B cell (primary cell): ENCODE results near the gene MAN1A2. TPM values are rescaled to one million over a fixed set of nuclear protein-coding genes. Genes with fewer than 3 reads are reported as not detected.

Source experiments
- ATAC-seq: fragments of 200-7000 bp; cut with Tn5 transposase; one replicate; pipeline ENCODE4 v1.10.0; 2021; ENCODE audit warnings: low read depth, mild to moderate bottlenecking, moderate number of reproducible peaks, moderate library complexity
- CTCF ChIA-PET: fragments of 350-600 bp; sonication (Branson Sonifier 250); formaldehyde crosslinking; loops from one replicate; lab custom pipeline; 2021; ENCODE audit warnings: antibody characterized with exemption, inconsistent platforms; lab: Charles Lee
- POLR2A ChIA-PET: fragments of 350-600 bp; sonication (Branson Sonifier 250); formaldehyde crosslinking; loops from one replicate; lab custom pipeline; 2021; ENCODE audit warnings: antibody characterized with exemption; lab: Charles Lee
- DNase-seq: peaks from one replicate; pipeline ENCODE4 v3.0.0; 2013
- H2AFZ ChIP-seq: 2 replicates; pipeline ENCODE4 v1.6.1; 2012; ENCODE audit warnings: mild to moderate bottlenecking, low read depth, low read length; ENCODE audit not compliant: insufficient read depth, poor library complexity, severe bottlenecking
- H3K27ac ChIP-seq, 2 donors: 1 replicate in 1 of 2; 2 replicates in 1 of 2; pipeline ENCODE4 v1.5.1; 2012 to 2013; ENCODE audit warnings: low read length in 2 of 2, mild to moderate bottlenecking in 2 of 2, moderate library complexity in 1 of 2
- H3K27me3 ChIP-seq, 4 experiments: fragments of 200-600 bp in 1 of 4; sonication (generic) in 1 of 4; replicated peaks in 1 of 4; 1 replicate in 2 of 4; 2 replicates in 2 of 4; pipeline versions ENCODE4 v1.6.1 to v1.7.0; 2013 to 2016; ENCODE audit warnings: low read length in 3 of 4, mild to moderate bottlenecking in 2 of 4, mixed read lengths in 1 of 4, moderate library complexity in 1 of 4; ENCODE audit not compliant: insufficient read depth in 4 of 4, control insufficient read depth in 3 of 4; ENCODE audit errors: control extremely low read depth in 1 of 4
- H3K36me3 ChIP-seq, 2 experiments: replicated peaks in 1 of 2; 1 replicate in 1 of 2; 2 replicates in 1 of 2; pipeline versions ENCODE4 v1.6.1 to v1.7.1; 2013; ENCODE audit warnings: low read length in 1 of 2; ENCODE audit not compliant: insufficient read depth in 2 of 2, control insufficient read depth in 1 of 2; ENCODE audit errors: control extremely low read depth in 1 of 2, extremely low read depth in 1 of 2
- H3K4me1 ChIP-seq, 2 donors: fragments of 200-600 bp in 1 of 2; sonication (generic) in 1 of 2; 1 replicate in 1 of 2; 2 replicates in 1 of 2; pipeline versions ENCODE4 v1.5.1 to v1.6.1; 2013 to 2017; ENCODE audit warnings: low read length in 2 of 2; ENCODE audit not compliant: control insufficient read depth in 2 of 2, insufficient read depth in 2 of 2
- H3K4me2 ChIP-seq: replicated peaks from 2 replicates; pipeline ENCODE3; 2012; ENCODE audit warnings: mild to moderate bottlenecking, low read depth, low read length; ENCODE audit not compliant: poor library complexity, severe bottlenecking
- H3K4me3 ChIP-seq, 5 experiments: fragments of 200-600 bp in 1 of 5; sonication (generic) in 1 of 5; 1 replicate in 3 of 5; 2 replicates in 2 of 5; pipeline versions ENCODE4 v1.5.1 to v1.7.0; 2011 to 2016; ENCODE audit warnings: low read length in 4 of 5, mild to moderate bottlenecking in 4 of 5, low read depth in 2 of 5, control low read depth in 1 of 5, moderate library complexity in 1 of 5; ENCODE audit not compliant: insufficient read depth in 1 of 5; ENCODE audit errors: control extremely low read depth in 1 of 5, extremely low read depth in 1 of 5
- H3K79me2 ChIP-seq: fragments of 200-600 bp; sonication (generic); one replicate; pipeline ENCODE4 v1.6.0; 2016; ENCODE audit warnings: low read length; ENCODE audit not compliant: control insufficient read depth, insufficient read depth
- H3K9ac ChIP-seq: fragments of 200-600 bp; sonication (generic); 2 replicates; pipeline ENCODE4 v1.6.1; 2017; ENCODE audit warnings: mild to moderate bottlenecking, low read length, moderate library complexity
- H3K9me3 ChIP-seq, 3 donors: one replicate each; pipeline versions ENCODE4 v1.6.1 to v1.7.1; 2013; ENCODE audit warnings: low read length in 2 of 3; ENCODE audit not compliant: control insufficient read depth in 2 of 3, insufficient read depth in 1 of 3; ENCODE audit errors: control extremely low read depth in 1 of 3
- H4K20me1 ChIP-seq: 2 replicates; pipeline ENCODE4 v1.6.0; 2012; ENCODE audit warnings: mild to moderate bottlenecking, low read length; ENCODE audit not compliant: insufficient read depth, control insufficient read depth, poor library complexity, severe bottlenecking
- H3K27ac Mint-ChIP-seq: one replicate; pipeline ENCODE4 v1.8.0; 2021; ENCODE audit warnings: mixed read lengths
- H3K27me3 Mint-ChIP-seq: one replicate; pipeline ENCODE4 v1.8.0; 2021; ENCODE audit warnings: mixed read lengths
- H3K4me1 Mint-ChIP-seq: one replicate; pipeline ENCODE4 v1.8.0; 2021; ENCODE audit warnings: mixed read lengths
- H3K4me3 Mint-ChIP-seq: one replicate; pipeline ENCODE4 v1.8.0; 2021; ENCODE audit warnings: mixed read lengths
- H3K9me3 Mint-ChIP-seq: one replicate; pipeline ENCODE4 v1.8.0; 2022; ENCODE audit warnings: mixed read lengths; ENCODE audit not compliant: insufficient read depth
- CTCF ChIP-seq: fragments of 200-600 bp; IDR thresholded peaks from one replicate; pipeline ENCODE4 v1.8.0; 2022; ENCODE audit warnings: antibody characterized with exemption, mild to moderate bottlenecking
- EZH2 ChIP-seq: IDR thresholded peaks from 2 replicates; pipeline ENCODE4 v1.6.1; 2012; ENCODE audit warnings: borderline replicate concordance, low read depth, mild to moderate bottlenecking, moderate library complexity, low read length; ENCODE audit not compliant: insufficient read depth, poor library complexity, severe bottlenecking
- WGBS: methylation state at CpG from one replicate; pipeline ENCODE4 v1.1.5; 2013; ENCODE audit warnings: missing lambda C conversion rate; ENCODE audit not compliant: insufficient coverage; 5-methylcytosine and 5-hydroxymethylcytosine counted together
- intact Hi-C: fragments of 100-400 bp; cut with micrococcal nuclease; formaldehyde crosslinking; loops from one replicate; pipeline ENCODE4 v1.10.0; 2022
- polyA plus RNA-seq: library from polyadenylated mRNA; depleted of rRNA; stranded (reverse); fragments of >200 nt; gene quantifications from 2 replicates; pipeline ENCODE4 v1.2.3, GENCODE V29; 2012
- total RNA-seq, 2 donors: library from RNA; stranded (reverse); fragments of 120-200 nt in 1 of 2; gene quantifications; 1 replicate in 1 of 2; 2 replicates in 1 of 2; pipeline versions ENCODE4 v1.2.3 to v1.2.4, GENCODE V29; 2013 to 2022

MAN1A2 gene
- total and polyA plus RNA-seq, 2 donors (not counting 1 experiment from before 2014, with no cell fraction given): 4.6 to 55.6 TPM

- no peak overlapping the region for H3K27ac ChIP-seq
- peaks cover 50% of the 10 kb centered on the region for H3K4me1 Mint-ChIP-seq
- H3K27me3 ChIP-seq: no peaks in the 10 kb centered on the region
- ChIA-PET CTCF (interaction anchor here (0.7 kb wide), 1 partner anchor 563 kb away, joined by 4 read pairs; no protein-coding TSS in a partner anchor), POLR2A (no interaction called here)
- intact Hi-C loops: no loop called here
- H3K4me2 ChIP-seq: no peak overlapping the region
- ATAC-seq (no peak), DNase-seq (no peak)
- H3K9me3 Mint-ChIP-seq: no peaks in the 10 kb centered on the region
- H3K79me2 ChIP-seq: peaks cover 88% of the 10 kb centered on the region
- H4K20me1 ChIP-seq: peaks cover 39% of the 10 kb centered on the region
- no peaks in the 10 kb centered on the region for H3K9me3 ChIP-seq
- TF ChIP-seq EZH2 (no peak), CTCF (no peak)
- H3K27me3 Mint-ChIP-seq: no peaks in the 10 kb centered on the region
- H2AFZ ChIP-seq: no peak overlapping the region
- no peak overlapping the region for H3K4me3 ChIP-seq
- no peak overlapping the region for H3K9ac ChIP-seq
- peaks cover 0 to 3% of the 10 kb centered on the region in 2 donors for H3K4me1 ChIP-seq
- H3K4me3 Mint-ChIP-seq: no peak overlapping the region
- H3K27ac Mint-ChIP-seq: no peak overlapping the region
- H3K36me3 ChIP-seq: no peaks in the 10 kb centered on the region
Observed at GRCh38 chr1:117396636-117397035, 29.4 kb downstream of the MAN1A2 start.

- ChIA-PET CTCF (interaction anchor here (1.3 kb wide), 1 partner anchor 9 kb away, joined by 5 read pairs; no protein-coding TSS in a partner anchor), POLR2A (no interaction called here)
- Mint-ChIP-seq H3K4me1 (peaks cover 36% of the 10 kb centered on the region), H3K27me3 (no peaks in the 10 kb centered on the region), H3K27ac (no peak overlapping the region), H3K4me3 (no peak overlapping the region), H3K9me3 (peaks cover 3% of the 10 kb centered on the region)
- WGBS: 100% methylated on average over 3 of the region's 6 CpGs
- H3K4me3 ChIP-seq: no peak overlapping the region
- H3K79me2 ChIP-seq: peaks cover 82% of the 10 kb centered on the region
- peaks cover 7 to 13% of the 10 kb centered on the region in 2 experiments for H3K36me3 ChIP-seq
- DNase-seq (no peak), ATAC-seq (no peak)
- H3K27me3 ChIP-seq: no peaks in the 10 kb centered on the region
- no peak overlapping the region for H3K27ac ChIP-seq
- H3K4me2 ChIP-seq: no peak overlapping the region
- H3K4me1 ChIP-seq: peaks cover 0 to 3% of the 10 kb centered on the region in 2 donors
- intact Hi-C loops: no loop called here
- H4K20me1 ChIP-seq: peaks cover 34% of the 10 kb centered on the region
- H3K9me3 ChIP-seq: peaks cover 0 to 8% (median 6%) of the 10 kb centered on the region in 3 donors
- TF ChIP-seq CTCF (no peak), EZH2 (no peak)
- no peak overlapping the region for H2AFZ ChIP-seq
- no peak overlapping the region for H3K9ac ChIP-seq
Observed at GRCh38 chr1:117398957-117399356, 31.7 kb downstream of the MAN1A2 start.
